Measurements from ENCODE around the gene ZFPL1.
"Not testable (repeated sequence)": the region's sequence is repeated elsewhere in the genome, so short reads cannot be mapped to it uniquely, and the experiment has no call there.

The ZFPL1 gene

GRCh38 chr11:65114538-65115171, 30.6 kb downstream of the ZFPL1 start:
- DNase-seq (ENCODE audit: low spot score), result no peak

- DNase-seq (ENCODE audit: low spot score), result no peak
Measured at GRCh38 chr11:65115361-65116082, 31.5 kb downstream of the ZFPL1 start.

- DNase-seq (ENCODE audit: low spot score), result no peak
Measured at GRCh38 chr11:65116370-65117205, 32.6 kb downstream of the ZFPL1 start.

- DNase-seq (ENCODE audit: low spot score), result peak; percentile 99
Measured at GRCh38 chr11:65117206-65118096, 33.4 kb downstream of the ZFPL1 start, which contains the start of gene ZNHIT2. Gene ZNHIT2, minus strand, starts transcription at chr11:65117701. Its CDS starts 48 bp downstream, at chr11:65117653.

GRCh38 chr11:65118097-65118837, 34.2 kb downstream of the ZFPL1 start:
- DNase-seq (ENCODE audit: low spot score), result no peak

GRCh38 chr11:65118891-65119669, 35.1 kb downstream of the ZFPL1 start:
- DNase-seq (ENCODE audit: low spot score), result not testable (repeated sequence)

- peak; percentile 50 for DNase-seq (ENCODE audit: low spot score)
Measured at GRCh38 chr11:65119670-65119995, 35.6 kb downstream of the ZFPL1 start.

GRCh38 chr11:65120831-65121230, 36.8 kb downstream of the ZFPL1 start:
- DNase-seq (ENCODE audit: low spot score), result no peak

- DNase-seq (ENCODE audit: low spot score), result peak; percentile 45
Measured at GRCh38 chr11:65121447-65121864, 37.4 kb downstream of the ZFPL1 start.

GRCh38 chr11:65121865-65122696, 38.1 kb downstream of the ZFPL1 start, which contains the start of the genes FAU and MRPL49:
Gene FAU, minus strand, starts transcription at chr11:65122134. Its CDS starts 321 bp downstream, at chr11:65121813.
Gene MRPL49, plus strand, starts transcription at chr11:65122321. Its CDS starts 26 bp downstream, at chr11:65122347.
- DNase-seq (ENCODE audit: low spot score), result peak; percentile 98

- no peak for DNase-seq (ENCODE audit: low spot score)
Measured at GRCh38 chr11:65124480-65125196, 40.6 kb downstream of the ZFPL1 start.

- no peak for DNase-seq (ENCODE audit: low spot score)
Measured at GRCh38 chr11:65125197-65126056, 41.4 kb downstream of the ZFPL1 start.

- DNase-seq (ENCODE audit: low spot score), result no peak
Measured at GRCh38 chr11:65126624-65127274, 42.7 kb downstream of the ZFPL1 start.

- DNase-seq (ENCODE audit: low spot score), result no peak
Measured at GRCh38 chr11:65127473-65128181, 43.6 kb downstream of the ZFPL1 start.

GRCh38 chr11:65128182-65129145, 44.4 kb downstream of the ZFPL1 start:
- no peak for DNase-seq (ENCODE audit: low spot score)

Data from NAMALWA (cell line).